Type B pancreatic cell (in vitro differentiated cells): ENCODE measurements around the gene SNTN. TPM values are rescaled to one million over a fixed set of nuclear protein-coding genes. Genes with fewer than 3 reads are reported as not detected.

ENCODE experiments used
- DNase-seq: peaks from one replicate; pipeline ENCODE4 v3.0.0; 2021; ENCODE audit warnings: mixed read lengths; ENCODE audit not compliant: unreplicated experiment; ENCODE audit errors: extremely low spot score
- H3K27ac Mint-ChIP-seq: 2 replicates; pipeline ENCODE4 v1.8.0; 2021; ENCODE audit warnings: mild to moderate bottlenecking, mixed read lengths
- H3K27me3 Mint-ChIP-seq: 2 replicates; pipeline ENCODE4 v1.8.0; 2021; ENCODE audit warnings: mixed read lengths
- H3K36me3 Mint-ChIP-seq: 2 replicates; pipeline ENCODE4 v1.8.0; 2021; ENCODE audit warnings: mixed read lengths
- H3K4me1 Mint-ChIP-seq: one replicate; pipeline ENCODE4 v1.8.0; 2021; ENCODE audit warnings: mixed read lengths; ENCODE audit not compliant: unreplicated experiment
- H3K4me3 Mint-ChIP-seq: 2 replicates; pipeline ENCODE4 v1.8.0; 2021; ENCODE audit warnings: mild to moderate bottlenecking, mixed read lengths
- H3K9me3 Mint-ChIP-seq: 2 replicates; pipeline ENCODE4 v1.8.0; 2021; ENCODE audit warnings: mixed read lengths
- CTCF ChIP-seq: fragments of 200-600 bp; sonication (generic); conservative IDR thresholded peaks from 2 replicates; pipeline ENCODE4 v1.5.0; 2021; ENCODE audit warnings: antibody characterized with exemption, mild to moderate bottlenecking
- total RNA-seq: library from RNA; stranded (reverse); gene quantifications from 2 replicates; pipeline ENCODE4 v1.2.1, GENCODE V29; 2021; ENCODE audit warnings: low replicate concordance

SNTN gene
- total RNA-seq, 1 donor from 2014 or later: not detected

GRCh38 chr3:63709576-63709975 is 57.1 kb downstream of the SNTN start:
- Mint-ChIP-seq H3K27me3 (no peaks in the 10 kb centered on the region), H3K9me3 (no peaks in the 10 kb centered on the region), H3K36me3 (no peaks in the 10 kb centered on the region), H3K4me1 (no peaks in the 10 kb centered on the region), H3K27ac (no peak overlapping the region), H3K4me3 (no peak overlapping the region)
- DNase-seq: no peak
- no peak for TF ChIP-seq CTCF

Other genes with a start within 250 kb of the SNTN start
- not detected in 2 replicates for gene C3orf49, start 166.6 kb downstream of the SNTN start, total RNA-seq
- 48.3 and 53.0 TPM in 2 replicates for gene THOC7, start 211.1 kb downstream of the SNTN start, total RNA-seq
- 18.6 and 19.8 TPM in 2 replicates for gene ATXN7, start 211.2 kb downstream of the SNTN start, total RNA-seq